Spleen (tissue), 11 donors: ENCODE data around the gene SPRY2. TPM values are rescaled to one million over a fixed set of nuclear protein-coding genes. Genes with fewer than 3 reads are reported as not detected.

Experiments
- DNase-seq: peaks from one replicate; pipeline ENCODE4 v3.0.0-alpha.2; 2020
- H3K27ac ChIP-seq, 8 donors: fragments of 200-600 bp; sonication (generic) in 7 of 8; 1 replicate in 4 of 8; 2 replicates in 4 of 8; pipeline versions ENCODE4 v1.5.0 to v1.8.0; 2016 to 2021; ENCODE audit warnings: inconsistent platforms in 4 of 8, mild to moderate bottlenecking in 4 of 8, moderate library complexity in 1 of 8
- H3K27me3 ChIP-seq, 7 donors: fragments of 200-600 bp; sonication (generic) in 6 of 7; replicated peaks in 1 of 7; 1 replicate in 4 of 7; 2 replicates in 3 of 7; pipeline versions ENCODE4 v1.5.0 to v1.8.0; 2016 to 2021; ENCODE audit warnings: inconsistent platforms in 3 of 7, mild to moderate bottlenecking in 1 of 7
- H3K36me3 ChIP-seq, 6 donors: fragments of 200-600 bp; sonication (generic) in 5 of 6; 1 replicate in 4 of 6; 2 replicates in 2 of 6; pipeline versions ENCODE4 v1.5.0 to v1.8.0; 2016 to 2021; ENCODE audit warnings: inconsistent platforms in 2 of 6
- H3K4me1 ChIP-seq, 6 donors: fragments of 200-600 bp; sonication (generic) in 5 of 6; 1 replicate in 3 of 6; 2 replicates in 3 of 6; pipeline versions ENCODE4 v1.5.0 to v1.8.0; 2016 to 2021; ENCODE audit warnings: inconsistent platforms in 3 of 6
- H3K4me3 ChIP-seq, 8 donors: fragments of 200-600 bp; sonication (generic) in 7 of 8; 1 replicate in 4 of 8; 2 replicates in 4 of 8; pipeline versions ENCODE4 v1.5.0 to v1.8.0; 2016 to 2021; ENCODE audit warnings: inconsistent platforms in 4 of 8, mild to moderate bottlenecking in 4 of 8, moderate library complexity in 2 of 8
- H3K9me3 ChIP-seq, 8 donors: fragments of 200-600 bp; sonication (generic) in 7 of 8; 1 replicate in 4 of 8; 2 replicates in 4 of 8; pipeline versions ENCODE4 v1.5.0 to v1.8.0; 2016 to 2021; ENCODE audit warnings: inconsistent platforms in 4 of 8
- CTCF ChIP-seq, 11 experiments: fragments of 200-600 bp in 7 of 11; fragments of 450-650 bp in 4 of 11; sonication (generic) in 4 of 11; IDR thresholded peaks in 8 of 11; conservative IDR thresholded peaks in 3 of 11; 1 replicate in 7 of 11; 2 replicates in 4 of 11; pipeline versions ENCODE4 v1.4.0 to v1.8.0; 2016 to 2021; ENCODE audit warnings: antibody characterized with exemption in 11 of 11, inconsistent platforms in 4 of 11, mild to moderate bottlenecking in 1 of 11
- POLR2A ChIP-seq, 3 donors: fragments of 450-650 bp; IDR thresholded peaks; one replicate each; pipeline ENCODE4 v1.5.1; 2017; ENCODE audit warnings: antibody characterized with exemption in 3 of 3, mild to moderate bottlenecking in 1 of 3
- POLR2AphosphoS5 ChIP-seq, 3 donors: sonication (generic); formaldehyde crosslinking; IDR thresholded peaks; one replicate each; pipeline ENCODE4 v1.5.1; 2017; ENCODE audit warnings: antibody characterized with exemption in 3 of 3
- WGBS, 5 donors: extraction: QIAGEN DNeasy Blood & Tissue Kit in 3 of 5; methylation state at CpG; one replicate each; pipeline versions ENCODE4 v1.1.5 to v1.1.7; 2013 to 2018; 5-methylcytosine and 5-hydroxymethylcytosine counted together
- intact Hi-C: fragments of 100-400 bp; cut with DNase I; formaldehyde crosslinking; loops from one replicate; pipeline ENCODE4 v1.15.0; 2023; ENCODE audit warnings: low total_unique reads
- polyA plus RNA-seq, 3 donors: library from polyadenylated mRNA; stranded (reverse); fragments of 200-250 nt; gene quantifications; one replicate each; pipeline ENCODE4 v1.2.1, GENCODE V29; 2013
- total RNA-seq, 7 donors: library from RNA; depleted of rRNA in 3 of 7; stranded (reverse); fragments of >200 nt in 3 of 7; fragmentation: NEBNext Ultra II Directional in 4 of 7; extraction: Animal tissue kit (Norgen Biotek cat#: 25700) in 4 of 7; gene quantifications; one replicate each; pipeline versions ENCODE4 v1.1.0 to v1.2.1, GENCODE V29; 2016 to 2021
- donor health status: healthy with polysubstance abuse.
- donor health status: DM: no; HTN: no; CAD: no; lungs with moderate emphysema.
- donor health status: DM: no; HTN: no; CAD: no.
- donor health status: Bipolar disorder and iron deficiency.
- donor health status: healthy.
- donor health status: DM: no; HTN: no; CAD: no.
- donor health status: DM: yes; HTN: yes; CAD: no.

The SPRY2 gene
- total and polyA plus RNA-seq, 10 donors, result 8.5 to 63.9 (median 35.9) TPM

- no peak for TF ChIP-seq POLR2AphosphoS5 (IDR thresholded peaks at IDR 0.05)
- no peak for TF ChIP-seq POLR2A (IDR thresholded peaks at IDR 0.05)
- TF ChIP-seq CTCF (IDR thresholded peaks at IDR 0.05 in 8 of 11, conservative IDR thresholded peaks at IDR 0.05 in 3 of 11), result no peak
- peak overlapping the region in 1 of 8 donors; percentile 2 for H3K4me3 ChIP-seq
- peak overlapping the region in 5 of 8 donors; percentile 10 to 38 (median 25) for H3K27ac ChIP-seq
- H3K4me1 ChIP-seq, result peaks cover 0 to 20% (median 5%) of the 10 kb centered on the region in 6 donors
- no peak for DNase-seq
- intact Hi-C loops, result no loop called here
- H3K36me3 ChIP-seq, result no peaks in the 10 kb centered on the region
- 30 to 47% (median 34%) methylated on average over 1 of the region's 1 CpG for WGBS, 5 donors
- H3K27me3 ChIP-seq, result no peaks in the 10 kb centered on the region
- no peaks in the 10 kb centered on the region for H3K9me3 ChIP-seq
Measured at GRCh38 chr13:80305737-80306136, 35.2 kb downstream of the SPRY2 start.

GRCh38 chr13:80303225-80303811 is 37.6 kb downstream of the SPRY2 start:
- TF ChIP-seq CTCF (IDR thresholded peaks at IDR 0.05 in 8 of 11, conservative IDR thresholded peaks at IDR 0.05 in 3 of 11) (no peak), POLR2AphosphoS5 (IDR thresholded peaks at IDR 0.05) (no peak), POLR2A (IDR thresholded peaks at IDR 0.05) (no peak)
- H3K36me3 ChIP-seq, result no peaks in the 10 kb centered on the region
- no peak overlapping the region for H3K4me3 ChIP-seq
- H3K27me3 ChIP-seq, result no peaks in the 10 kb centered on the region
- no peak overlapping the region for H3K27ac ChIP-seq
- H3K4me1 ChIP-seq, result peaks cover 0 to 20% (median 5%) of the 10 kb centered on the region in 6 donors
- intact Hi-C loops, result no loop called here
- no peaks in the 10 kb centered on the region for H3K9me3 ChIP-seq
- DNase-seq, result no peak
- 85 to 95% (median 93%) methylated on average over 6 of the region's 6 CpGs for WGBS, 5 donors

GRCh38 chr13:80299046-80299445 is 41.9 kb downstream of the SPRY2 start:
- no peak for TF ChIP-seq CTCF (IDR thresholded peaks at IDR 0.05 in 8 of 11, conservative IDR thresholded peaks at IDR 0.05 in 3 of 11)
- no peak for TF ChIP-seq POLR2AphosphoS5 (IDR thresholded peaks at IDR 0.05)
- no peak for TF ChIP-seq POLR2A (IDR thresholded peaks at IDR 0.05)
- H3K9me3 ChIP-seq, result no peaks in the 10 kb centered on the region

GRCh38 chr13:80297503-80297902 is 43.4 kb downstream of the SPRY2 start:
- H3K27ac ChIP-seq, result no peak overlapping the region
- 62 to 94% (median 71%) methylated on average over 2 of the region's 2 CpGs for whole genome bisulfite sequencing, 5 donors

More at GRCh38 chr13:80299046-80299445, 41.9 kb downstream of the SPRY2 start:
- Histone ChIP-seq H3K4me1 (peaks cover 0 to 8% (median 0%) of the 10 kb centered on the region in 6 donors), H3K27me3 (no peaks in the 10 kb centered on the region), H3K27ac (no peak overlapping the region), H3K4me3 (no peak overlapping the region), H3K36me3 (no peaks in the 10 kb centered on the region)
- no peak for DNase-seq
- intact Hi-C loops, result no loop called here

More at GRCh38 chr13:80297503-80297902, 43.4 kb downstream of the SPRY2 start:
- Histone ChIP-seq H3K36me3 (no peaks in the 10 kb centered on the region), H3K4me1 (peaks cover 0 to 8% (median 0%) of the 10 kb centered on the region in 6 donors), H3K9me3 (no peaks in the 10 kb centered on the region), H3K4me3 (no peak overlapping the region), H3K27me3 (no peaks in the 10 kb centered on the region)
- intact Hi-C loops, result no loop called here
- no peak for DNase-seq
- TF ChIP-seq CTCF (IDR thresholded peaks at IDR 0.05 in 8 of 11, conservative IDR thresholded peaks at IDR 0.05 in 3 of 11), result no peak
- no peak for TF ChIP-seq POLR2AphosphoS5 (IDR thresholded peaks at IDR 0.05)
- no peak for TF ChIP-seq POLR2A (IDR thresholded peaks at IDR 0.05)
